ENCODE results near the gene NNT. TPM values are rescaled to one million over a fixed set of nuclear protein-coding genes. Genes with fewer than 3 reads are reported as not detected.

Gene NNT
- total RNA-seq, 4 donors from 2014 or later: 21.9 to 93.0 (median 48.8) TPM

DNA sequence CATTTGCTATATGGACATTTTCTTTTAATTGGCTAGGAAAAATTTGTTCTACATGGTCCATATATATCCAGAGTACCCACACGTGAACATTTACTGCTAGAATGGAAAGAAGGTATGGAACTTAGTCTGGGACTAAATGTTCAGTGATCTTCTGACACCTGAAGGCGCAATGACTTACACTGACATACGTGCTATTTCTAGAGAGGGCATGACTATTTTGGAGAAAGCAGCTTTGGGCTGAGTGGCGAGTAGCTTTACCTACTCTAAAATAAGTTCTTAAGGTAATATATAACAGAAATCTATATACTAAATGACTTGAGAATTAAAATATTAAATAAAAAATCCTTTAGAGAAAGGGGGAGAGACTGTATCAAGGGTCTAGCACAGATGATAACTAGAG lies 10.4 kb downstream of the NNT start:
- TF ChIP-seq POLR2AphosphoS5 (IDR thresholded peaks at IDR 0.05) (no peak), EP300 (IDR thresholded peaks at IDR 0.05; ENCODE audit: low read depth) (no peak), POLR2A (IDR thresholded peaks at IDR 0.05) (no peak)
- TF ChIP-seq, protein P1, sequence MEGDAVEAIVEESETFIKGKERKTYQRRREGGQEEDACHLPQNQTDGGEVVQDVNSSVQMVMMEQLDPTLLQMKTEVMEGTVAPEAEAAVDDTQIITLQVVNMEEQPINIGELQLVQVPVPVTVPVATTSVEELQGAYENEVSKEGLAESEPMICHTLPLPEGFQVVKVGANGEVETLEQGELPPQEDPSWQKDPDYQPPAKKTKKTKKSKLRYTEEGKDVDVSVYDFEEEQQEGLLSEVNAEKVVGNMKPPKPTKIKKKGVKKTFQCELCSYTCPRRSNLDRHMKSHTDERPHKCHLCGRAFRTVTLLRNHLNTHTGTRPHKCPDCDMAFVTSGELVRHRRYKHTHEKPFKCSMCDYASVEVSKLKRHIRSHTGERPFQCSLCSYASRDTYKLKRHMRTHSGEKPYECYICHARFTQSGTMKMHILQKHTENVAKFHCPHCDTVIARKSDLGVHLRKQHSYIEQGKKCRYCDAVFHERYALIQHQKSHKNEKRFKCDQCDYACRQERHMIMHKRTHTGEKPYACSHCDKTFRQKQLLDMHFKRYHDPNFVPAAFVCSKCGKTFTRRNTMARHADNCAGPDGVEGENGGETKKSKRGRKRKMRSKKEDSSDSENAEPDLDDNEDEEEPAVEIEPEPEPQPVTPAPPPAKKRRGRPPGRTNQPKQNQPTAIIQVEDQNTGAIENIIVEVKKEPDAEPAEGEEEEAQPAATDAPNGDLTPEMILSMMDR (IDR thresholded peaks at IDR 0.05): no peak
- H3K27me3 ChIP-seq: no peaks in the 10 kb centered on the region
- H3K27ac ChIP-seq: no peak overlapping the region
- WGBS, 2 donors (ENCODE audit: low coverage in 1 of 2): 93 to 96% methylated on average over 4 of the region's 4 CpGs
- in situ Hi-C loops (cut with MboI; ENCODE audit: low pct_ligation_motif_present in 1 of 4, low pct_unique_long_range_greater_than_20kb in 1 of 4, low sequenced_read_pairs in 3 of 4): no loop called here
- no peaks in the 10 kb centered on the region for H3K9me3 ChIP-seq
- no peaks in the 10 kb centered on the region for H3K4me1 ChIP-seq
- peaks cover 0 to 49% (median 23%) of the 10 kb centered on the region in 4 donors for H3K36me3 ChIP-seq
- H3K4me3 ChIP-seq: no peak overlapping the region
- DNase-seq: no peak
- intact Hi-C loops (cut with DNase I; ENCODE audit: low total_unique reads): no loop called here

DNA sequence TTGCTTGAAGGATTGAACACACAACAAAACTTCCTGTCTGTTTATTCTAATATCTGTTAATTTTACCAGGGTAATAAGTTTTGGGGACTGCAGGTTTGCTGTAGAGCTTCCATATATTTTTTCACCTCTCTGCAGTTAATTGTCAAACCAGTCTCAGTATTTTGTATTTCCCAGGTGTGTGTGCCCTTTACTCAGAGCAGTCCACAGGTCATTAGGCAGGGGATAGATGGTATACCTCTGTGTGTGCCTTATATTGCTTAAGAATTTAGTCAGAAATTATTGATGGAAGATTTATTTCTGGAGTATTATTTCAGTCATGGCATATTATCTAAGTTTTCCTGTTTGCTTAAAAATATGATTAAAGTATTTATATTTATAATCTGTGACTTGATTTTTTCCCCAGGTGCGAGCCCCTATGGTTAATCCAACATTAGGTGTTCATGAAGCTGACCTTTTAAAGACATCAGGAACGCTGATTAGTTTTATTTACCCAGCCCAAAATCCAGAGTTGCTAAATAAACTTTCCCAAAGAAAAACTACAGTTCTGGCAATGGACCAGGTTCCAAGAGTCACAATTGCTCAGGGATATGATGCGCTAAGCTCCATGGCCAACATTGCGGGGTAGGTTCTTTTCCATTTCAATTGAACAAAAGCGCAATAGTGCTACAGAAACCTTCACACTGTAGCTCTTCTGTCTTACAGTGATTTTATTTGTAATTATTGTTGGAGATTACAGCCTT lies 12.6 kb downstream of the NNT start:
- Histone ChIP-seq H3K4me3 (no peak overlapping the region), H3K4me1 (no peaks in the 10 kb centered on the region), H3K36me3 (peaks cover 0 to 44% (median 19%) of the 10 kb centered on the region in 4 donors), H3K27ac (no peak overlapping the region), H3K9me3 (no peaks in the 10 kb centered on the region), H3K27me3 (no peaks in the 10 kb centered on the region)
- WGBS, 2 donors (ENCODE audit: low coverage in 1 of 2): 88 to 92% methylated on average over 5 of the region's 5 CpGs
- no peak for TF ChIP-seq POLR2A (IDR thresholded peaks at IDR 0.05)
- no peak for TF ChIP-seq EP300 (IDR thresholded peaks at IDR 0.05; ENCODE audit: low read depth)
- TF ChIP-seq, protein P1 (IDR thresholded peaks at IDR 0.05): no peak
- TF ChIP-seq POLR2AphosphoS5 (IDR thresholded peaks at IDR 0.05): no peak
- DNase-seq: no peak
- intact Hi-C loops (cut with DNase I; ENCODE audit: low total_unique reads): no loop called here
- in situ Hi-C loops (cut with MboI; ENCODE audit: low pct_ligation_motif_present in 1 of 4, low pct_unique_long_range_greater_than_20kb in 1 of 4, low sequenced_read_pairs in 3 of 4): no loop called here

DNA sequence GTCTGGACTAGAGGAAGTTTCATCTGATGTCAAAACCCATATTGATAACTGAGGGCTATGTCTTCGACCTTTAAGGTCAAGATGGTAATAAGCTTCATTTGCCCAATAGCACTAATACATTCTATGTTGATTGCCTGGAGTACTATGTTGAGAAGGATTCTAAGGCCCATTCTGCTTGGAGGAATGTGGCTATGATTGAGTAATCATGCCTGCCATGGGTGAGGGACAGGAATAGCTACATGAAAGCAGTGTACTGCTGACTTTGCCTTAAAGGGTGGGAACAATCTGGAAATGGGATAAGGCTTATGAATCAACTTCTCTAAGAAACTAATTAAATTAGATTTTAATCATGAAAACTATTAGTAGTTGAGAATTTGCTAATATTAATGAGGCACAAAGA lies 13.6 kb downstream of the NNT start:
- 97 to 100% methylated on average over 1 of the region's 1 CpG for WGBS, 2 donors (ENCODE audit: low coverage in 1 of 2)

DNA sequence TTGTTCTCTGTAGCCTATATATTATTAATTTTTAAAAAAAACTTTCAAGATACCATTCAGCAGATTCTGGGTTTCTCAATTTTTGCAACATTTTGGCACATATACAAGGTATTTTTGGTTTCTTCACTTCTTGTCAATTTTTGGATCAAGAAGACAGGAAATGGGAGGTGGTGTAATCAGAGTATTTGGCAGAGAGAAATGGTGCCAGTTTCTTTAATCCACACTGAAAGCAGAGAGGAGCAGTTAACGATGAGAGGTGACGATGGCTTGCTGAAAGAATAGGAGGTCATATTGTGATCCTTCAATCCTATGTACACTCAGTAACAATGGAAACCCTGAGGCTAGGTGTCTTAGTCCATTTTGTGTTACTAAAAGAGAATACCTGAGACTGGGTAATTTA lies 16.4 kb downstream of the NNT start:
- H3K36me3 ChIP-seq: peaks cover 0 to 16% (median 7%) of the 10 kb centered on the region in 4 donors
- no peak for DNase-seq
- TF ChIP-seq EP300 (IDR thresholded peaks at IDR 0.05; ENCODE audit: low read depth): no peak
- TF ChIP-seq POLR2A (IDR thresholded peaks at IDR 0.05): no peak
- no peak for TF ChIP-seq POLR2AphosphoS5 (IDR thresholded peaks at IDR 0.05)
- TF ChIP-seq, protein P1 (IDR thresholded peaks at IDR 0.05): no peak
- intact Hi-C loops (cut with DNase I; ENCODE audit: low total_unique reads): no loop called here
- no peaks in the 10 kb centered on the region for H3K27me3 ChIP-seq
- H3K27ac ChIP-seq: no peak overlapping the region
- WGBS, 2 donors (ENCODE audit: low coverage in 1 of 2): 94 to 100% methylated on average over 1 to 2 of the region's 2 CpGs
- no peaks in the 10 kb centered on the region for H3K9me3 ChIP-seq
- no peak overlapping the region for H3K4me3 ChIP-seq
- no peaks in the 10 kb centered on the region for H3K4me1 ChIP-seq
- in situ Hi-C loops (cut with MboI; ENCODE audit: low pct_ligation_motif_present in 1 of 4, low pct_unique_long_range_greater_than_20kb in 1 of 4, low sequenced_read_pairs in 3 of 4): no loop called here

More for the DNA sequence above, 13.6 kb downstream of the NNT start:
- Histone ChIP-seq H3K4me3 (no peak overlapping the region), H3K9me3 (no peaks in the 10 kb centered on the region), H3K27ac (no peak overlapping the region), H3K36me3 (peaks cover 0 to 39% (median 19%) of the 10 kb centered on the region in 4 donors), H3K4me1 (no peaks in the 10 kb centered on the region), H3K27me3 (no peaks in the 10 kb centered on the region)
- in situ Hi-C loops (cut with MboI; ENCODE audit: low pct_ligation_motif_present in 1 of 4, low pct_unique_long_range_greater_than_20kb in 1 of 4, low sequenced_read_pairs in 3 of 4) (no loop called here), intact Hi-C loops (cut with DNase I; ENCODE audit: low total_unique reads) (no loop called here)
- no peak for DNase-seq
- no peak for TF ChIP-seq POLR2A (IDR thresholded peaks at IDR 0.05)
- no peak for TF ChIP-seq EP300 (IDR thresholded peaks at IDR 0.05; ENCODE audit: low read depth)
- TF ChIP-seq, protein P1 (IDR thresholded peaks at IDR 0.05): no peak
